CD4-positive, alpha-beta T cell (primary cell): ENCODE measurements around the gene ZBTB7C. TPM values are rescaled to one million over a fixed set of nuclear protein-coding genes. Genes with fewer than 3 reads are reported as not detected.
A peak's percentile ranks its signal among the peaks of the same experiment; 100 is the strongest.

ENCODE experiments used
- ATAC-seq: fragments of 200-7000 bp; cut with Tn5 transposase; one replicate; pipeline ENCODE4 v1.10.0; 2022; ENCODE audit warnings: mild to moderate bottlenecking; ENCODE audit not compliant: poor library complexity
- CTCF ChIA-PET: fragments of 350-600 bp; sonication (Branson Sonifier 250); formaldehyde crosslinking; loops from one replicate; lab custom pipeline; 2021; ENCODE audit warnings: antibody characterized with exemption, inconsistent platforms; lab: Charles Lee
- POLR2A ChIA-PET: fragments of 350-600 bp; sonication (Branson Sonifier 250); formaldehyde crosslinking; loops from one replicate; lab custom pipeline; 2021; ENCODE audit warnings: antibody characterized with exemption, inconsistent platforms; lab: Charles Lee
- DNase-seq, 14 experiments: peaks; one replicate each; pipeline ENCODE4 v3.0.0-alpha.2; 2013 to 2020; ENCODE audit warnings: mixed read lengths in 2 of 14
- H3K27ac ChIP-seq, 2 donors: one replicate each; pipeline versions ENCODE4 v1.5.1 to v1.7.0; 2013; ENCODE audit warnings: low read length in 2 of 2, low read depth in 1 of 2, mild to moderate bottlenecking in 1 of 2
- H3K27me3 ChIP-seq, 2 experiments: 1 replicate in 1 of 2; 2 replicates in 1 of 2; pipeline versions ENCODE4 v1.6.1 to v1.7.0; 2013; ENCODE audit warnings: low read length in 2 of 2, control low read depth in 1 of 2, mild to moderate bottlenecking in 1 of 2, moderate library complexity in 1 of 2; ENCODE audit not compliant: insufficient read depth in 2 of 2, control insufficient read depth in 1 of 2
- H3K36me3 ChIP-seq: one replicate; pipeline ENCODE4 v1.6.1; 2013; ENCODE audit warnings: low read length, control low read depth; ENCODE audit not compliant: insufficient read depth
- H3K4me1 ChIP-seq: one replicate; pipeline ENCODE4 v1.6.1; 2013; ENCODE audit warnings: low read length, control low read depth; ENCODE audit not compliant: insufficient read depth
- H3K4me3 ChIP-seq: one replicate; pipeline ENCODE4 v1.5.1; 2013; ENCODE audit warnings: mild to moderate bottlenecking, low read length, moderate library complexity
- H3K9me3 ChIP-seq, 2 experiments: 1 replicate in 1 of 2; 2 replicates in 1 of 2; pipeline versions ENCODE4 v1.6.1 to v1.7.0; 2013; ENCODE audit warnings: low read length in 2 of 2, mild to moderate bottlenecking in 2 of 2, control low read depth in 1 of 2, moderate library complexity in 1 of 2; ENCODE audit not compliant: control insufficient read depth in 1 of 2, insufficient read depth in 1 of 2
- H3K27ac Mint-ChIP-seq: one replicate; pipeline ENCODE4 v1.8.0; 2020; ENCODE audit warnings: mixed read lengths
- H3K27me3 Mint-ChIP-seq: one replicate; pipeline ENCODE4 v1.8.0; 2021; ENCODE audit warnings: mixed read lengths
- H3K36me3 Mint-ChIP-seq: one replicate; pipeline ENCODE4 v1.8.0; 2021; ENCODE audit warnings: low read depth, mixed read lengths
- H3K4me1 Mint-ChIP-seq: one replicate; pipeline ENCODE4 v1.8.0; 2021; ENCODE audit warnings: low read depth, mixed read lengths
- H3K4me3 Mint-ChIP-seq: one replicate; pipeline ENCODE4 v1.8.0; 2020; ENCODE audit warnings: mild to moderate bottlenecking, mixed read lengths
- H3K9me3 Mint-ChIP-seq: one replicate; pipeline ENCODE4 v1.8.0; 2020; ENCODE audit warnings: mixed read lengths
- intact Hi-C, 2 experiments: fragments of 100-400 bp; cut with DNase I in 1 of 2; cut with micrococcal nuclease in 1 of 2; formaldehyde crosslinking; loops; one replicate each; pipeline versions ENCODE4 v1.15.1 to v1.9.0; 2023 to 2025; cut with DNase I, micrococcal nuclease
- total RNA-seq, 174 experiments: library from RNA in 2 of 174; stranded (reverse) in 2 of 174; gene quantifications; one replicate each; pipeline ENCODE4 v1.2.3 and lab custom pipeline; 2021 to 2026
- TF ChIP-seq, protein P1 (sequence below): fragments of 200-600 bp; IDR thresholded peaks from one replicate; pipeline ENCODE4 v1.8.0; 2022; ENCODE audit warnings: antibody characterized with exemption, mild to moderate bottlenecking

ZBTB7C gene
- total RNA-seq, 2 experiments from 2014 or later: not detected

DNA sequence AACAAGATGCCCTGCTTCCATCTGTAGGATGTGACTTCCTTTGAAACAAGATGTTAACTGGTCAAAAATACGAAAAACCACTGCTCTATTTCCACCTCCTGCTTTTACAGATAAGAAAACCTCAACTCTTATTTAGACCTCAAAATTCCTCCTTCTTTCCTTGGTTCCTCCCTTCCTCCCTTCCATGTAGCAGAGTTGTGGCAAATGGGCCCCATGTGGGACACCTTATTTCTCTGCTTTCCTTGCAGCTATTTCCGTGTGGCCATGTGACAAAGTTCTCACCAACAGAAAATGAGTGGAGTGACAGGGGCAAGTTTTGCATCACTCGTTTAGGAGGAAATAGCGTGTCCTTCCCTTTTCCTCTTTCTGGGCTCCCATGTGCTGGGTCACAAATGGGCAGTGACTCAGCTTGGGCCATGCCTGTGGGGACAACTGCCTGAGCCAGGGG lies 409.4 kb downstream of the ZBTB7C start:
- intact Hi-C loops: loop anchor here in 1 of 2 experiments (10.0 kb wide), 1 partner anchor 125 kb away; no protein-coding TSS in a partner anchor
- Mint-ChIP-seq H3K9me3 (peaks cover 11% of the 10 kb centered on the region), H3K27ac (no peak overlapping the region), H3K36me3 (no peaks in the 10 kb centered on the region), H3K27me3 (no peaks in the 10 kb centered on the region), H3K4me1 (no peaks in the 10 kb centered on the region), H3K4me3 (no peak overlapping the region)
- DNase-seq (peak in 3 of 14 experiments; percentile 4 to 53 (median 44)), ATAC-seq (no peak)
- Histone ChIP-seq H3K9me3 (peaks cover 3 to 6% of the 10 kb centered on the region in 2 experiments), H3K27me3 (peaks cover 0 to 2% of the 10 kb centered on the region in 2 experiments), H3K4me1 (no peaks in the 10 kb centered on the region), H3K4me3 (no peak overlapping the region), H3K27ac (no peak overlapping the region), H3K36me3 (no peaks in the 10 kb centered on the region)
- ChIA-PET CTCF (interaction anchor here (0.5 kb wide), 1 partner anchor 39 kb away, joined by 4 read pairs; no protein-coding TSS in a partner anchor), POLR2A (no interaction called here)
- TF ChIP-seq, protein P1, sequence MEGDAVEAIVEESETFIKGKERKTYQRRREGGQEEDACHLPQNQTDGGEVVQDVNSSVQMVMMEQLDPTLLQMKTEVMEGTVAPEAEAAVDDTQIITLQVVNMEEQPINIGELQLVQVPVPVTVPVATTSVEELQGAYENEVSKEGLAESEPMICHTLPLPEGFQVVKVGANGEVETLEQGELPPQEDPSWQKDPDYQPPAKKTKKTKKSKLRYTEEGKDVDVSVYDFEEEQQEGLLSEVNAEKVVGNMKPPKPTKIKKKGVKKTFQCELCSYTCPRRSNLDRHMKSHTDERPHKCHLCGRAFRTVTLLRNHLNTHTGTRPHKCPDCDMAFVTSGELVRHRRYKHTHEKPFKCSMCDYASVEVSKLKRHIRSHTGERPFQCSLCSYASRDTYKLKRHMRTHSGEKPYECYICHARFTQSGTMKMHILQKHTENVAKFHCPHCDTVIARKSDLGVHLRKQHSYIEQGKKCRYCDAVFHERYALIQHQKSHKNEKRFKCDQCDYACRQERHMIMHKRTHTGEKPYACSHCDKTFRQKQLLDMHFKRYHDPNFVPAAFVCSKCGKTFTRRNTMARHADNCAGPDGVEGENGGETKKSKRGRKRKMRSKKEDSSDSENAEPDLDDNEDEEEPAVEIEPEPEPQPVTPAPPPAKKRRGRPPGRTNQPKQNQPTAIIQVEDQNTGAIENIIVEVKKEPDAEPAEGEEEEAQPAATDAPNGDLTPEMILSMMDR: no peak

DNA sequence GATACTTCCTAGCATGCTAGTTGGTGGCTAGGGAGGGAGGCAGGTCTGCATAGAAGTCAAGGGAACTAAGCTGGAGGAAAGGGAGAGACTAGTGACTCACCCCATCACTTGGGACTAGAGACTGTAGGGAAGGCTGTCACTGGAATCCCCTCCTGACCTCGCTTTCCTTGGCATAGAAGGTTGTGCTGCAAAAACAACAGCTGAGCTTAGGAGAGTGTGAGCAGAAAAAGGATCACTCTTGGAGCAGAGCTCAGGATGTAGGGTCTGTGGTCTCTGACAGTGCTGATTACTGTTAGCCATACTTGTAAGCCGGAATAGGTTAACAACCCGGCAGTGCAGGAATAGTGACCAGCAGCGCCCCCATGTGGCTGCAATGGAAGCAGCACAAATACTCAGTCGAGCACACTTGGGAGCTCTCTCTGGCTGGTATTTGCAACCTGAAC lies 411.8 kb downstream of the ZBTB7C start:
- ATAC-seq (no peak), DNase-seq (peak in 8 of 14 experiments; percentile 5 to 42 (median 19))
- intact Hi-C loops: loop anchor here in 1 of 2 experiments (10.0 kb wide), 1 partner anchor 123 kb away; no protein-coding TSS in a partner anchor
- Histone ChIP-seq H3K27me3 (peaks cover 0 to 2% of the 10 kb centered on the region in 2 experiments), H3K4me1 (no peaks in the 10 kb centered on the region), H3K27ac (no peak overlapping the region), H3K4me3 (no peak overlapping the region), H3K9me3 (peaks cover 3 to 6% of the 10 kb centered on the region in 2 experiments), H3K36me3 (no peaks in the 10 kb centered on the region)
- ChIA-PET POLR2A (interaction anchor here (1.2 kb wide), 1 partner anchor 67 kb away, joined by 3 read pairs; the partner anchor contains the start of gene SMAD2), CTCF (interaction anchor here (1.0 to 1.8 kb wide), 3 partner anchors 121 to 248 kb away, joined by 3 to 5 read pairs (median 4); no protein-coding TSS in a partner anchor)
- no peaks in the 10 kb centered on the region for H3K4me1 Mint-ChIP-seq
- H3K27ac Mint-ChIP-seq: no peak overlapping the region
- no peaks in the 10 kb centered on the region for H3K36me3 Mint-ChIP-seq
- H3K4me3 Mint-ChIP-seq: no peak overlapping the region
- TF ChIP-seq, protein P1: no peak
- H3K27me3 Mint-ChIP-seq: no peaks in the 10 kb centered on the region
- peaks cover 11% of the 10 kb centered on the region for H3K9me3 Mint-ChIP-seq

DNA sequence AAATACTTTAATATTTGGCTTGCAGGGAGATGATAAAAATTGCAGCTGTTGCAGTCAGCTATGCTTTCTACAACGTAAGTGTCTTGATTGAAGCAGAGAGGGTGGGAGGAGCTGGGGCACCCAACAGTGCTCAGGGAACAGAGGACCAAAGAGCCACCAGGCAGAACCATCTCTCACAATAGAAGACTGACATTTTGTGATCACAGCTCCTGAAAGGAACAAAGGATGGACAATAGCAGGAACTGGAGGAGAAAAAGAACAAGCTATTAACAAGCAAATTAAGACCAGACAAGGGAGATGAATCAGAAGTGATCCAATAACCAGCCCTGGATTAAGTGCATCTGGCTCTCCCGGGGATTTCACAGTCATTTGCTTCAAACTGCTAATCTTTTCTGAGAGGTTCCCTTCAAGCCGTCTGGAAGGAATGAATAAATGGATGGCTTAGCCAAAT lies 413.1 kb downstream of the ZBTB7C start:
- H3K36me3 Mint-ChIP-seq: no peaks in the 10 kb centered on the region
- H3K9me3 Mint-ChIP-seq: peaks cover 11% of the 10 kb centered on the region
- H3K27ac ChIP-seq: no peak overlapping the region
- no peak overlapping the region for H3K4me3 Mint-ChIP-seq
- peaks cover 8% of the 10 kb centered on the region for H3K27me3 Mint-ChIP-seq
- no peaks in the 10 kb centered on the region for H3K4me1 ChIP-seq
- peaks cover 3 to 6% of the 10 kb centered on the region in 2 experiments for H3K9me3 ChIP-seq
- no peak overlapping the region for H3K27ac Mint-ChIP-seq
- ChIA-PET POLR2A (no interaction called here), CTCF (interaction anchor here (1.1 kb wide), 1 partner anchor 9 kb away, joined by 4 read pairs; no protein-coding TSS in a partner anchor)
- H3K4me1 Mint-ChIP-seq: no peaks in the 10 kb centered on the region
- TF ChIP-seq, protein P1: no peak
- no peak overlapping the region for H3K4me3 ChIP-seq
- ATAC-seq (no peak), DNase-seq (no peak)
- peaks cover 0 to 2% of the 10 kb centered on the region in 2 experiments for H3K27me3 ChIP-seq
- no peaks in the 10 kb centered on the region for H3K36me3 ChIP-seq
- intact Hi-C loops: loop anchor here in 1 of 2 experiments (10.0 kb wide), 1 partner anchor 121 kb away; no protein-coding TSS in a partner anchor
